K562 (cell line): Measurements from ENCODE around the gene DPP9. TPM values are rescaled to one million over a fixed set of nuclear protein-coding genes. Genes with fewer than 3 reads are reported as not detected.

ENCODE experiments used
- ATAC-seq: fragments of 200-7000 bp; cut with Tn5 transposase; 3 replicates; pipeline ENCODE4 v1.9.1; 2020; ENCODE audit warnings: moderate library complexity
- BruUV-seq: library from RNA; stranded (reverse); fragments of 400-500 nt; replicated peaks from 2 replicates; lab custom pipeline; 2021; lab: Mats Ljungman, UMichigan
- CTCF ChIA-PET: fragments of 300-600 bp; formaldehyde crosslinking; extraction: SDS; loops from one replicate; lab custom pipeline; 2021; ENCODE audit warnings: low intra/inter-chr PET ratio; lab: Yijun Ruan, JAX
- POLR2A ChIA-PET: fragments of 300-600, 350-650 bp; sonication (Branson Sonifier 250); formaldehyde crosslinking; extraction: SDS; loops from one replicate; lab custom pipeline; 2021; ENCODE audit warnings: antibody characterized with exemption, inconsistent platforms; lab: Yijun Ruan, JAX
- DNase-seq, 4 experiments: peaks; one replicate each; pipeline versions ENCODE4 v3.0.0 to v3.0.0-alpha.2; 2011 to 2018; ENCODE audit warnings: low spot score in 3 of 4, mixed read lengths in 3 of 4; ENCODE audit errors: extremely low read depth in 1 of 4
- FAIRE-seq: peaks from 2 replicates; lab custom pipeline; 2011; peaks lifted over from hg19 to GRCh38; lab: Jason Lieb, UNC
- H2AFZ ChIP-seq: 2 replicates; pipeline ENCODE4 v1.6.0; 2011; ENCODE audit warnings: low read depth, low read length, control low read depth, inconsistent platforms
- H3K27ac ChIP-seq: fragments of 200-600 bp; 3 replicates; pipeline ENCODE4 v1.8.0; 2011; ENCODE audit warnings: low read depth, mild to moderate bottlenecking, control low read depth, inconsistent platforms, low read length, moderate library complexity, mixed read lengths; ENCODE audit errors: extremely low read depth
- H3K27me3 ChIP-seq, 2 experiments: fragments of 300-600 bp in 1 of 2; 2 replicates in 1 of 2; 3 replicates in 1 of 2; pipeline versions ENCODE4 v1.6.0 to v1.8.0; 2011; ENCODE audit warnings: inconsistent platforms in 2 of 2, low read length in 2 of 2, mild to moderate bottlenecking in 1 of 2, mixed read lengths in 1 of 2, moderate library complexity in 1 of 2; ENCODE audit not compliant: control insufficient read depth in 2 of 2, insufficient read depth in 2 of 2
- H3K36me3 ChIP-seq: fragments of 300-600 bp; 3 replicates; pipeline ENCODE4 v1.8.0; 2011; ENCODE audit warnings: mild to moderate bottlenecking, low read length, inconsistent platforms; ENCODE audit not compliant: control insufficient read depth, insufficient read depth
- H3K4me1 ChIP-seq, 2 experiments: fragments of 200-600 bp in 1 of 2; replicated peaks in 1 of 2; 2 replicates in 1 of 2; 3 replicates in 1 of 2; pipeline versions ENCODE4 v1.5.1 to v1.8.0; 2011; ENCODE audit warnings: inconsistent platforms in 2 of 2, low read length in 2 of 2, mild to moderate bottlenecking in 1 of 2, mixed read lengths in 1 of 2, moderate library complexity in 1 of 2; ENCODE audit not compliant: control insufficient read depth in 2 of 2, insufficient read depth in 2 of 2
- H3K4me2 ChIP-seq: 2 replicates; pipeline ENCODE4 v1.6.1; 2011; ENCODE audit warnings: low read length, control low read depth, inconsistent platforms, mixed read lengths; ENCODE audit not compliant: insufficient read depth
- H3K4me3 ChIP-seq: fragments of 200-600 bp; sonication (generic), shearing (Covaris generic); 2 replicates; pipeline ENCODE4 v1.5.1; 2016; ENCODE audit warnings: control low read depth, inconsistent platforms
- H3K79me2 ChIP-seq: fragments of 200-600 bp; 3 replicates; pipeline ENCODE4 v1.8.0; 2011; ENCODE audit warnings: low read length, inconsistent platforms; ENCODE audit not compliant: control insufficient read depth, insufficient read depth
- H3K9ac ChIP-seq, 2 experiments: 2 replicates each; pipeline versions ENCODE4 v1.6.0 to v1.6.1; 2011; ENCODE audit warnings: low read depth in 2 of 2, low read length in 2 of 2, control low read depth in 1 of 2, inconsistent platforms in 1 of 2, mild to moderate bottlenecking in 1 of 2, mixed read lengths in 1 of 2; ENCODE audit not compliant: insufficient read depth in 1 of 2
- H3K9me1 ChIP-seq: one replicate; pipeline ENCODE4 v1.6.0; 2011; ENCODE audit warnings: inconsistent platforms, mild to moderate bottlenecking, low read length, moderate library complexity; ENCODE audit not compliant: control insufficient read depth, insufficient read depth
- H3K9me3 ChIP-seq: replicated peaks from 2 replicates; pipeline ENCODE4 v1.5.1; 2011; ENCODE audit warnings: low read depth, low read length, inconsistent platforms; ENCODE audit not compliant: control insufficient read depth, insufficient read depth
- H4K20me1 ChIP-seq: replicated peaks from 2 replicates; pipeline ENCODE4 v1.6.1; 2011; ENCODE audit warnings: low read length, inconsistent platforms, mixed read lengths; ENCODE audit not compliant: control insufficient read depth, insufficient read depth
- POLR2H ChIP-seq: IDR thresholded peaks from 2 replicates; pipeline ENCODE4 v1.6.1; 2016; ENCODE audit warnings: missing genetic modification characterization, low read depth, mild to moderate bottlenecking, control low read depth, missing compliant biosample characterization, moderate library complexity
- RBBP5 ChIP-seq: fragments of 200-600 bp; sonication (generic); IDR thresholded peaks from 2 replicates; pipeline ENCODE4 v1.6.1; 2012; ENCODE audit warnings: borderline replicate concordance, mild to moderate bottlenecking, low read length, control low read depth, inconsistent platforms; ENCODE audit not compliant: insufficient read depth, poor library complexity, severe bottlenecking
- ZKSCAN1 ChIP-seq: fragments of 150-350 bp; IDR thresholded peaks from 2 replicates; pipeline ENCODE4 v1.6.1; 2016; ENCODE audit warnings: low read depth, low read length
- WGBS: fragments of 100-300 bp; shearing (Covaris generic); methylation state at CpG from one replicate; pipeline ENCODE4 v1.1.6; 2016; ENCODE audit warnings: low coverage, mixed read lengths; ENCODE audit not compliant: insufficient coverage; ENCODE audit errors: missing lambda C conversion rate; 5-methylcytosine and 5-hydroxymethylcytosine counted together
- in situ Hi-C: fragments of 300-500 bp; cut with MboI; formaldehyde crosslinking; loops from 4 replicates; pipeline ENCODE4 v1.15.0; 2018; ENCODE audit warnings: inconsistent platforms, mixed read lengths
- intact Hi-C: fragments of 100-400 bp; cut with micrococcal nuclease; formaldehyde crosslinking; loops from 2 replicates; pipeline ENCODE4 v1.14.2; 2022
- polyA plus RNA-seq, 8 experiments: library from polyadenylated mRNA; depleted of rRNA in 4 of 8; stranded (reverse) in 5 of 8; unstranded in 3 of 8; fragments of >200 nt; fragmentation: Nextera tagmentation in 2 of 8; fragmentation: Illumina TruSeq in 1 of 8; extraction: Ambion mirVana in 2 of 8; extraction: Trizol in 1 of 8; gene quantifications; 2 replicates each; pipeline versions ENCODE4 v1.2.1 to v1.2.3, GENCODE V29; 2011 to 2014; ENCODE audit warnings: inconsistent platforms in 1 of 8, missing spikeins in 1 of 8
- total RNA-seq, 7 experiments: library from RNA; depleted of rRNA in 6 of 7; stranded (reverse); fragments of >200 nt in 6 of 7; fragmentation: Illumina TruSeq in 2 of 7; extraction: Trizol in 2 of 7; gene quantifications; 2 replicates each; pipeline versions ENCODE4 v1.2.1 to v1.2.3, GENCODE V29; 2011 to 2021; ENCODE audit warnings: low replicate concordance in 1 of 7
- TF ChIP-seq, protein P1 (sequence below): fragments of 200-600 bp; sonication (generic); IDR thresholded peaks from one replicate; pipeline ENCODE4 v1.6.1; 2012; ENCODE audit warnings: mild to moderate bottlenecking, low read depth, low read length, inconsistent platforms
- TF ChIP-seq, protein P2 (sequence below): fragments of 450-650 bp; formaldehyde crosslinking; IDR thresholded peaks from 2 replicates; pipeline ENCODE4 v1.4.0; 2022; ENCODE audit warnings: missing genetic modification characterization
- TF ChIP-seq, protein P3 (sequence below): fragments of 250-450 bp; sonication (Bioruptor Pico); IDR thresholded peaks from 2 replicates; pipeline ENCODE4 v1.8.0; 2022; ENCODE audit warnings: inconsistent platforms, mild to moderate bottlenecking, moderate library complexity, borderline replicate concordance

Gene DPP9
- total and polyA plus RNA-seq, 9 of the 15 experiments (the other 6 are each of a cell fraction or from before 2014, with no cell fraction given), result 0.90 to 66.7 (median 24.5) TPM

DNA sequence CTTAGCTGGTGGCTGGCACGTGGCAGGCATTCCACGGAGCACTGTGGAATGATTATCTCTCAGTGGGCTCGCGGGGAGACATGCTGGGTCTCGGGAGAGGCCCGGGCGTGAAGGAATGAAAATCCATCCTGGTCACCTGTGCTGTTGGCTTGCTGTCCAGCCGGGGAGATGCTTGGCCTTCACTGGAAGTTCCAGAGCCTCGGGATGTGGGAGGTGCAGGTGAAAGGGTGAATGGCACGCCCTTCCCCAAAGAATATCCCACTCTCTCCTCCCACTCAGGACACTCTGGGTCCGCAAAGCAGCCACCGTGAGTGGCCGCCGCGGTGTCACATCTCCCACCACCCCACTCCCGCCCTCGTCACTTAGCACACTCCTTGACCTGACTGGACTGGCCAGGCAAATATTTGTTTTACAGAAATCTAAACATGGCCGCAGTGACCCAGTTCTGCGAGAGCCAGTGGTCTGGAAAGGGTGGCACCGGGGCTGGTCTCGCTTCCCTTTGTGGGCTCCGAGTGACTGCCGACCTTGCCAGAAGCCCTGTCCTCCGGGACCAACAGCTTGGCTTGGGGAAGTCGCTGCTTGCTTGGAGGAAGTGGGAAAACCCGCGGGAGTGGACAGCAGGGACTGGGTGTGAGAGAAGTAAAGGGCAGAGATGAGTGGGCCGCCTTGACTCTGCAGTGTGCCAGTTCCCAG is 8.0 kb downstream of the DPP9 start:
- H3K36me3 ChIP-seq, result peaks cover 88% of the 10 kb centered on the region; the same call in 2 of the 3 replicates
- FAIRE-seq (no peak), ATAC-seq (no peak), DNase-seq (no peak)
- H3K9ac ChIP-seq, result peak overlapping the region in 1 of 2 experiments; percentile 2; a peak in 1 of 4 replicates
- no peak overlapping the region for H3K4me3 ChIP-seq
- no peaks in the 10 kb centered on the region for H3K9me1 ChIP-seq
- in situ Hi-C loops, result no loop called here
- POLR2A ChIA-PET, result interaction anchor here (0.5 kb wide), 1 partner anchor 211 kb away, joined by 3 read pairs; no protein-coding TSS in a partner anchor
- BruUV-seq, result no TSS peak
- H3K27ac ChIP-seq, result no peak overlapping the region
- no peaks in the 10 kb centered on the region for H3K27me3 ChIP-seq
- intact Hi-C loops, result no loop called here
- CTCF ChIA-PET, result no interaction called here
- peaks cover 7% of the 10 kb centered on the region; the same call in 2 of the 3 replicates for H3K79me2 ChIP-seq
- H2AFZ ChIP-seq, result no peak overlapping the region
- H3K4me1 ChIP-seq, result peaks cover 0 to 29% of the 10 kb centered on the region in 2 experiments; a peak in 2 of 5 replicates
- peaks cover 8% of the 10 kb centered on the region; the same call in 1 of the 2 replicates for H4K20me1 ChIP-seq
- H3K9me3 ChIP-seq, result no peaks in the 10 kb centered on the region
- no peak overlapping the region for H3K4me2 ChIP-seq
- 96% methylated on average over 28 of the region's 28 CpGs for WGBS
- TF ChIP-seq, protein P1, sequence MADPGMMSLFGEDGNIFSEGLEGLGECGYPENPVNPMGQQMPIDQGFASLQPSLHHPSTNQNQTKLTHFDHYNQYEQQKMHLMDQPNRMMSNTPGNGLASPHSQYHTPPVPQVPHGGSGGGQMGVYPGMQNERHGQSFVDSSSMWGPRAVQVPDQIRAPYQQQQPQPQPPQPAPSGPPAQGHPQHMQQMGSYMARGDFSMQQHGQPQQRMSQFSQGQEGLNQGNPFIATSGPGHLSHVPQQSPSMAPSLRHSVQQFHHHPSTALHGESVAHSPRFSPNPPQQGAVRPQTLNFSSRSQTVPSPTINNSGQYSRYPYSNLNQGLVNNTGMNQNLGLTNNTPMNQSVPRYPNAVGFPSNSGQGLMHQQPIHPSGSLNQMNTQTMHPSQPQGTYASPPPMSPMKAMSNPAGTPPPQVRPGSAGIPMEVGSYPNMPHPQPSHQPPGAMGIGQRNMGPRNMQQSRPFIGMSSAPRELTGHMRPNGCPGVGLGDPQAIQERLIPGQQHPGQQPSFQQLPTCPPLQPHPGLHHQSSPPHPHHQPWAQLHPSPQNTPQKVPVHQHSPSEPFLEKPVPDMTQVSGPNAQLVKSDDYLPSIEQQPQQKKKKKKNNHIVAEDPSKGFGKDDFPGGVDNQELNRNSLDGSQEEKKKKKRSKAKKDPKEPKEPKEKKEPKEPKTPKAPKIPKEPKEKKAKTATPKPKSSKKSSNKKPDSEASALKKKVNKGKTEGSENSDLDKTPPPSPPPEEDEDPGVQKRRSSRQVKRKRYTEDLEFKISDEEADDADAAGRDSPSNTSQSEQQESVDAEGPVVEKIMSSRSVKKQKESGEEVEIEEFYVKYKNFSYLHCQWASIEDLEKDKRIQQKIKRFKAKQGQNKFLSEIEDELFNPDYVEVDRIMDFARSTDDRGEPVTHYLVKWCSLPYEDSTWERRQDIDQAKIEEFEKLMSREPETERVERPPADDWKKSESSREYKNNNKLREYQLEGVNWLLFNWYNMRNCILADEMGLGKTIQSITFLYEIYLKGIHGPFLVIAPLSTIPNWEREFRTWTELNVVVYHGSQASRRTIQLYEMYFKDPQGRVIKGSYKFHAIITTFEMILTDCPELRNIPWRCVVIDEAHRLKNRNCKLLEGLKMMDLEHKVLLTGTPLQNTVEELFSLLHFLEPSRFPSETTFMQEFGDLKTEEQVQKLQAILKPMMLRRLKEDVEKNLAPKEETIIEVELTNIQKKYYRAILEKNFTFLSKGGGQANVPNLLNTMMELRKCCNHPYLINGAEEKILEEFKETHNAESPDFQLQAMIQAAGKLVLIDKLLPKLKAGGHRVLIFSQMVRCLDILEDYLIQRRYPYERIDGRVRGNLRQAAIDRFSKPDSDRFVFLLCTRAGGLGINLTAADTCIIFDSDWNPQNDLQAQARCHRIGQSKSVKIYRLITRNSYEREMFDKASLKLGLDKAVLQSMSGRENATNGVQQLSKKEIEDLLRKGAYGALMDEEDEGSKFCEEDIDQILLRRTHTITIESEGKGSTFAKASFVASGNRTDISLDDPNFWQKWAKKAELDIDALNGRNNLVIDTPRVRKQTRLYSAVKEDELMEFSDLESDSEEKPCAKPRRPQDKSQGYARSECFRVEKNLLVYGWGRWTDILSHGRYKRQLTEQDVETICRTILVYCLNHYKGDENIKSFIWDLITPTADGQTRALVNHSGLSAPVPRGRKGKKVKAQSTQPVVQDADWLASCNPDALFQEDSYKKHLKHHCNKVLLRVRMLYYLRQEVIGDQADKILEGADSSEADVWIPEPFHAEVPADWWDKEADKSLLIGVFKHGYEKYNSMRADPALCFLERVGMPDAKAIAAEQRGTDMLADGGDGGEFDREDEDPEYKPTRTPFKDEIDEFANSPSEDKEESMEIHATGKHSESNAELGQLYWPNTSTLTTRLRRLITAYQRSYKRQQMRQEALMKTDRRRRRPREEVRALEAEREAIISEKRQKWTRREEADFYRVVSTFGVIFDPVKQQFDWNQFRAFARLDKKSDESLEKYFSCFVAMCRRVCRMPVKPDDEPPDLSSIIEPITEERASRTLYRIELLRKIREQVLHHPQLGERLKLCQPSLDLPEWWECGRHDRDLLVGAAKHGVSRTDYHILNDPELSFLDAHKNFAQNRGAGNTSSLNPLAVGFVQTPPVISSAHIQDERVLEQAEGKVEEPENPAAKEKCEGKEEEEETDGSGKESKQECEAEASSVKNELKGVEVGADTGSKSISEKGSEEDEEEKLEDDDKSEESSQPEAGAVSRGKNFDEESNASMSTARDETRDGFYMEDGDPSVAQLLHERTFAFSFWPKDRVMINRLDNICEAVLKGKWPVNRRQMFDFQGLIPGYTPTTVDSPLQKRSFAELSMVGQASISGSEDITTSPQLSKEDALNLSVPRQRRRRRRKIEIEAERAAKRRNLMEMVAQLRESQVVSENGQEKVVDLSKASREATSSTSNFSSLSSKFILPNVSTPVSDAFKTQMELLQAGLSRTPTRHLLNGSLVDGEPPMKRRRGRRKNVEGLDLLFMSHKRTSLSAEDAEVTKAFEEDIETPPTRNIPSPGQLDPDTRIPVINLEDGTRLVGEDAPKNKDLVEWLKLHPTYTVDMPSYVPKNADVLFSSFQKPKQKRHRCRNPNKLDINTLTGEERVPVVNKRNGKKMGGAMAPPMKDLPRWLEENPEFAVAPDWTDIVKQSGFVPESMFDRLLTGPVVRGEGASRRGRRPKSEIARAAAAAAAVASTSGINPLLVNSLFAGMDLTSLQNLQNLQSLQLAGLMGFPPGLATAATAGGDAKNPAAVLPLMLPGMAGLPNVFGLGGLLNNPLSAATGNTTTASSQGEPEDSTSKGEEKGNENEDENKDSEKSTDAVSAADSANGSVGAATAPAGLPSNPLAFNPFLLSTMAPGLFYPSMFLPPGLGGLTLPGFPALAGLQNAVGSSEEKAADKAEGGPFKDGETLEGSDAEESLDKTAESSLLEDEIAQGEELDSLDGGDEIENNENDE, result no peak
- no peak for TF ChIP-seq POLR2H
- TF ChIP-seq, protein P2, sequence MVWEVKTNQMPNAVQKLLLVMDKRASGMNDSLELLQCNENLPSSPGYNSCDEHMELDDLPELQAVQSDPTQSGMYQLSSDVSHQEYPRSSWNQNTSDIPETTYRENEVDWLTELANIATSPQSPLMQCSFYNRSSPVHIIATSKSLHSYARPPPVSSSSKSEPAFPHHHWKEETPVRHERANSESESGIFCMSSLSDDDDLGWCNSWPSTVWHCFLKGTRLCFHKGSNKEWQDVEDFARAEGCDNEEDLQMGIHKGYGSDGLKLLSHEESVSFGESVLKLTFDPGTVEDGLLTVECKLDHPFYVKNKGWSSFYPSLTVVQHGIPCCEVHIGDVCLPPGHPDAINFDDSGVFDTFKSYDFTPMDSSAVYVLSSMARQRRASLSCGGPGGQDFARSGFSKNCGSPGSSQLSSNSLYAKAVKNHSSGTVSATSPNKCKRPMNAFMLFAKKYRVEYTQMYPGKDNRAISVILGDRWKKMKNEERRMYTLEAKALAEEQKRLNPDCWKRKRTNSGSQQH (CRISPR knock-in tag), result no peak
- no peak for TF ChIP-seq ZKSCAN1
- no peak for TF ChIP-seq RBBP5
- TF ChIP-seq, protein P3, sequence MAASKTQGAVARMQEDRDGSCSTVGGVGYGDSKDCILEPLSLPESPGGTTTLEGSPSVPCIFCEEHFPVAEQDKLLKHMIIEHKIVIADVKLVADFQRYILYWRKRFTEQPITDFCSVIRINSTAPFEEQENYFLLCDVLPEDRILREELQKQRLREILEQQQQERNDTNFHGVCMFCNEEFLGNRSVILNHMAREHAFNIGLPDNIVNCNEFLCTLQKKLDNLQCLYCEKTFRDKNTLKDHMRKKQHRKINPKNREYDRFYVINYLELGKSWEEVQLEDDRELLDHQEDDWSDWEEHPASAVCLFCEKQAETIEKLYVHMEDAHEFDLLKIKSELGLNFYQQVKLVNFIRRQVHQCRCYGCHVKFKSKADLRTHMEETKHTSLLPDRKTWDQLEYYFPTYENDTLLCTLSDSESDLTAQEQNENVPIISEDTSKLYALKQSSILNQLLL (CRISPR knock-in tag), result no peak
